GM12872 (cell line): ENCODE results near the gene PARP8.

ENCODE experiments used
- TF ChIP-seq, protein P1 (sequence below): IDR thresholded peaks from 3 replicates; pipeline ENCODE4 v1.5.1; 2011; ENCODE audit warnings: low read depth, mild to moderate bottlenecking, low read length, moderate library complexity; ENCODE audit not compliant: insufficient read depth

PARP8 gene

DNA sequence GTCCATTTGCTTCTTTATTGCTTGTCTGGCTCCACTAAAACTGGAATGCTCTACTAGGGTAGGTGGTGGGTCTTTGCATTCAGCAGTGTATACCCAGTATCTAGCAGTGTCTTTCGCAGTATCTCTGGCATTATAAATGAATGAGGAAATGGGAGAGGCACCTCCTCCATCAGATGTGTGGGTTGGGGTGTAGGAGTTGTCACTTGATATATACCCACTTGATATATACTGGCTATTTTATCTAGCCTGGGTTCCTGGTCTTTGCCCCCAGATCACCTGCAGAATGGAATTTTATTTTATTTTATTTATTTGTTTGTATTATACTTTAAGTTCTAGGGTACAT is 208.5 kb downstream of the PARP8 start:
- TF ChIP-seq, protein P1, sequence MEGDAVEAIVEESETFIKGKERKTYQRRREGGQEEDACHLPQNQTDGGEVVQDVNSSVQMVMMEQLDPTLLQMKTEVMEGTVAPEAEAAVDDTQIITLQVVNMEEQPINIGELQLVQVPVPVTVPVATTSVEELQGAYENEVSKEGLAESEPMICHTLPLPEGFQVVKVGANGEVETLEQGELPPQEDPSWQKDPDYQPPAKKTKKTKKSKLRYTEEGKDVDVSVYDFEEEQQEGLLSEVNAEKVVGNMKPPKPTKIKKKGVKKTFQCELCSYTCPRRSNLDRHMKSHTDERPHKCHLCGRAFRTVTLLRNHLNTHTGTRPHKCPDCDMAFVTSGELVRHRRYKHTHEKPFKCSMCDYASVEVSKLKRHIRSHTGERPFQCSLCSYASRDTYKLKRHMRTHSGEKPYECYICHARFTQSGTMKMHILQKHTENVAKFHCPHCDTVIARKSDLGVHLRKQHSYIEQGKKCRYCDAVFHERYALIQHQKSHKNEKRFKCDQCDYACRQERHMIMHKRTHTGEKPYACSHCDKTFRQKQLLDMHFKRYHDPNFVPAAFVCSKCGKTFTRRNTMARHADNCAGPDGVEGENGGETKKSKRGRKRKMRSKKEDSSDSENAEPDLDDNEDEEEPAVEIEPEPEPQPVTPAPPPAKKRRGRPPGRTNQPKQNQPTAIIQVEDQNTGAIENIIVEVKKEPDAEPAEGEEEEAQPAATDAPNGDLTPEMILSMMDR, result no peak

DNA sequence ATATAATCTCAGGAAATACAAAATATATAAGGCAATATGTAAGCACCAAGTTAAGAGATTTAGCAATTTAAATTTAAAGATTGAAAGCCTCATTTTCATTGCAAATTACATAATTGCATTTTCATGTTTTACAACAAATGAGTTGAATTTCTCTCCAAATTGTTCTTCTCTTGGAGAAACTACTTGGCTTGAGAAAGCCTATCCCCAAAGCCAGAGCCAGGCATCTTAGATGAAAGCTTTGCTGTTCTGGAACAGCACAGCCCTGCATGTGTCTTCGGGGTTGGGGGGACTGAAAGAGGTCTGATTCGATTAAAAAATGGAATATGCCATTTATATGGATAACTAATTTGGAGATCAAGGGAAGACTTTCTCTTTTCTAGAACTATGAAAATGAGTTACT is 212.0 kb downstream of the PARP8 start:
- TF ChIP-seq, protein P1, result no peak

DNA sequence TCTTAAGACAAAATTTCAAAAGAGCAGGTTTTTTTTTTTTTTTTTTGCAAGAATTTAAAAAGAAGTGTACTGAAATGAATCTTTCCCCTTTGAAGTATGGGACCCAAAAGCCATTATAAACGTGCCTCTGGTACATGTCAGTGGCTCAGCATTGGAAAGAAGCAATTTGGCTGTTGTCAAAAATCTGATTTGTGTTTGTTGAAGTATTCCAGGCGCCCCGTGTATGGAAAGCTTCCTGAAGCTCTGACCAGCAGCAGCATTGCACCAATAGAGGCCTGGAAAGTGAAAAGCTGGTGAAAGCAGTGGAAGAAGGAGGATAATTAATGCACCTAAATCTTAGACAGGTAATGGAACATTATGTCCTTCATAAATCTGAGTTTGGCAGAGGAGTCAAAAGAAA is 215.0 kb downstream of the PARP8 start:
- TF ChIP-seq, protein P1, result no peak

DNA sequence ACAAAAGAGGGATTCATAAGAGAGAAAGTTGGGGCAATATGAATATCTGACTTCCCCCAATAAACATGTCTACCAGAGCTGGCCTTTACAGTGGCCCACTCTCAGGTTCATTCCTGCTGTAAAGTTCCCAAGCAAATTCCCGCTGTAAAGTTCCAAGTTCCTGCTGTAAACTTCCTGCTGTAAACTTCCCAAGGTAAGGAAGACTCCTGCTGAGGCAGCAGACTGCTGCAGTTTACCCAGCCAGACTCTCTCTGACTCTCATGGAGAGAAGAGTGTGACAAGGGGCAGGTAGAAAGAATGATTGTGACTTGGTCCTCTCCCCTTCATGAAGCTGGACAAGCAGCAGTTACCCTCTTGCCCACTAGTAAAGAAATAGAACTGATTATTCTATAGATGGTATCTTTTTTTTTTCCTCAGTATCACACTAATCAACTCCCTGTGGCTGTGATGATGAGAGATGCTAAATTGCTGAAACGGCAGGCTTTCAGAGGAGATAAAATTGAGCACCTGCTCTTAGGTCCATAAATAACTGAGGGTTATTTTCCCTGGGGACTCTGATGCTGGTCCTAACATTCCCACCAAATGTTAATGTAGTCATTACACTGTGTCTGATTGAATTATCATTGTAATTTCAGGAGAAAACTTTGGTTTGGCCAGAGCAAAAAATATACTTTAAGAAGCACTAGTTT is 220.4 kb downstream of the PARP8 start:
- TF ChIP-seq, protein P1, result no peak

DNA sequence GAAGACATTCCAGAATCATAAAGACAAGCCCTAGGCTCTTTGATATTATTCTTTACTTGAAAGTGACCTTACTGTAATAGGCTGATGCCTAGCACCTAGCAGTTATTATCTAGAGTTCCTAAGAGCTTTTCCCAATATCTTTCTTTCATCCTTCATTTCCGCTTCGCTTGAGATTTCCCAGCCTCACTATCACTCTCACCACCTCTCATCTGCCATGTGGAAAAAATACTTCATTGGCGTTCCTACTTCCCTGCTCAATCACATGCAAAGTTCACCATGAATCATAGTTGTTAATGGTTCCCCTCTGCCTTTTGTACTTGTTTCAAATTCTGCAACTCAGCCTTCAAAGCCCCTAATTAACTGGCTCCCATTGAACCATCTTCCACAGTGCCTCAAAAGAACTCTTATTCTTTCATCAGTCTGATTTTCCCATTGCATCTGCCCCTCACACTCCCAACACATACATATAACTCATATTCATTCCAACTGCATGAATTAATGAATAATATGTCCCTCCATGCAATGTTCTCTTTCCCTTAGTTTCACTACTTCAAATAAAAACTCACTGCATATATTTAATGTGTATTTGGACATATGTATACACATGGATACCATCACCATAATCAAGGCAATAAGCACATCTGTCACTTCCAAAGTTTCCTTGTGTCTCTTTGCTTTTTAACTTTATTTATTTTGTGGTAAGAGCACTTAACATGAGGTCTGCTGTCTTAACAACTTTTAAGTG is 221.6 kb downstream of the PARP8 start:
- TF ChIP-seq, protein P1, result no peak

DNA sequence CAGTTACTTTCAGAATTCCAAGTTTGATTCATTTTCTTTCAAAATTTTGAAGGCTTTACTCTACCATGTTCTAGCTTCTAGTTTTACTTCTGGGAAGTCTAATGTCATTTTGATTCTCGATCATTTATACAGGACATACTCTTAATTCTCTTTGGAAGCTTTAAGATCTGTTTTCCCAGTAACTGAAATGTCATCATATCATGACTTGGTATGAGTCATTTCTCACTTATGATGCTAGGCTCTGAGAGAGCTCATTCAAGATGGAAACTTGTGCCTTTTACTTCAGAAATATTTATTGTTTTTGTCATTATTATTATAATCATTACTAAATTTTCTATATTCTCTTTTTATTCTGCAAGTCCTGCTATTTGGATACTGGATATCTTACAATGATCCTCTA is 222.3 kb downstream of the PARP8 start:
- TF ChIP-seq, protein P1, result no peak

DNA sequence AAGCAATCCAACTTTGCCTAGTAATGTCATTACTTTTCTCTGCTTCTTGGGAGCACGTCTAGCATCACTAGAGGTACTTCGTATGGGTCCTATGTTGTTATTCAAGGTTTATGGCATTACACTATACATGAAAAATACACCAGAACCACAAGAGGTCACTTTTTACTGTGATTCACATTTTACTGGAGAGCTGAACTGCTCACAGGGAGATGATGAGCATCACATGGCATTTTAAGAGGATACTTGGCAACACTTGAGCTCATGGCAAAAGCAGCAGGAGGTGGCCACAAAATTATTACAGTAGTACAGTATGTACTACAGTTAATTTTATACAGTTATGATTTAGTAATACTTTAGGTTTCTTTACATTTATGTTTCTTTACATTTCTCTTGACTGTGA is 223.4 kb downstream of the PARP8 start:
- TF ChIP-seq, protein P1, result no peak
